IMR-90 (cell line): ENCODE data around the gene AWAT2. TPM values are rescaled to one million over a fixed set of nuclear protein-coding genes. Genes with fewer than 3 reads are reported as not detected.

ENCODE experiments used
- ATAC-seq: fragments of 200-7000 bp; cut with Tn5 transposase; 2 replicates; pipeline ENCODE4 v1.9.1; 2020; ENCODE audit warnings: low read depth, mild to moderate bottlenecking, moderate library complexity
- BruUV-seq: library from RNA; stranded (reverse); fragments of 400-500 nt; replicated peaks from 2 replicates; lab custom pipeline; 2021; lab: Mats Ljungman, UMichigan
- CTCF ChIA-PET: fragments of 300-600 bp; formaldehyde crosslinking; extraction: SDS; loops from one replicate; lab custom pipeline; 2021; ENCODE audit warnings: antibody characterized with exemption; lab: Yijun Ruan, JAX
- POLR2A ChIA-PET: fragments of 300-600 bp; sonication (Branson Sonifier 250); formaldehyde crosslinking; loops from one replicate; lab custom pipeline; 2022; ENCODE audit warnings: antibody characterized with exemption; ENCODE audit not compliant: unreplicated experiment; lab: Charles Lee
- DNase-seq: peaks from one replicate; pipeline ENCODE4 v3.0.0; 2013
- H2AFZ ChIP-seq: replicated peaks from 2 replicates; pipeline ENCODE3; 2013; ENCODE audit warnings: low read length, mild to moderate bottlenecking; ENCODE audit not compliant: poor library complexity
- H2AK5ac ChIP-seq: 2 replicates; pipeline ENCODE4 v1.6.1; 2013; ENCODE audit warnings: low read depth, low read length, inconsistent platforms
- H2AK9ac ChIP-seq: replicated peaks from 2 replicates; pipeline ENCODE3; 2013; ENCODE audit warnings: mild to moderate bottlenecking, low read depth, low read length, moderate library complexity; ENCODE audit not compliant: poor library complexity
- H2BK120ac ChIP-seq: 2 replicates; pipeline ENCODE4 v1.6.1; 2013; ENCODE audit warnings: low read depth, low read length, inconsistent platforms
- H2BK15ac ChIP-seq: 3 replicates; pipeline ENCODE4 v1.6.1; 2013; ENCODE audit warnings: low read depth, low read length, inconsistent platforms
- H2BK20ac ChIP-seq: 2 replicates; pipeline ENCODE4 v1.6.1; 2013; ENCODE audit warnings: low read depth, mild to moderate bottlenecking, inconsistent platforms, low read length, moderate library complexity
- H2BK5ac ChIP-seq: 2 replicates; pipeline ENCODE4 v1.6.1; 2013; ENCODE audit warnings: mild to moderate bottlenecking, low read depth, low read length, inconsistent platforms; ENCODE audit not compliant: poor library complexity, severe bottlenecking
- H3K14ac ChIP-seq: replicated peaks from 2 replicates; pipeline ENCODE4 v1.6.1; 2013; ENCODE audit warnings: low read depth, low read length, inconsistent platforms
- H3K18ac ChIP-seq: 2 replicates; pipeline ENCODE4 v1.6.1; 2013; ENCODE audit warnings: low read depth, low read length, control low read depth
- H3K23ac ChIP-seq: 2 replicates; pipeline ENCODE4 v1.6.1; 2013; ENCODE audit warnings: low read depth, low read length, inconsistent platforms
- H3K27ac ChIP-seq: 2 replicates; pipeline ENCODE4 v1.5.1; 2013; ENCODE audit warnings: mild to moderate bottlenecking, control low read depth, low read length; ENCODE audit not compliant: insufficient read depth
- H3K27me3 ChIP-seq: 2 replicates; pipeline ENCODE4 v1.6.1; 2013; ENCODE audit warnings: low read length; ENCODE audit not compliant: control insufficient read depth, insufficient read depth
- H3K36me3 ChIP-seq: 2 replicates; pipeline ENCODE4 v1.6.1; 2013; ENCODE audit warnings: low read length, mixed read lengths; ENCODE audit not compliant: control insufficient read depth, insufficient read depth
- H3K4ac ChIP-seq: 2 replicates; pipeline ENCODE4 v1.6.1; 2013; ENCODE audit warnings: low read depth, low read length, inconsistent platforms
- H3K4me1 ChIP-seq: 2 replicates; pipeline ENCODE4 v1.6.1; 2013; ENCODE audit warnings: low read length, mixed read lengths; ENCODE audit not compliant: control insufficient read depth, insufficient read depth
- H3K4me2 ChIP-seq: 2 replicates; pipeline ENCODE4 v1.6.1; 2013; ENCODE audit warnings: low read depth, mild to moderate bottlenecking, control low read depth, low read length, moderate library complexity
- H3K4me3 ChIP-seq: 2 replicates; pipeline ENCODE4 v1.5.1; 2013; ENCODE audit warnings: low read depth, mild to moderate bottlenecking, control low read depth, low read length, moderate library complexity; ENCODE audit not compliant: insufficient read depth
- H3K56ac ChIP-seq: 2 replicates; pipeline ENCODE4 v1.6.1; 2013; ENCODE audit warnings: low read length, inconsistent platforms; ENCODE audit not compliant: insufficient read depth; ENCODE audit errors: extremely low read depth
- H3K79me1 ChIP-seq, 2 experiments: 2 replicates each; pipeline ENCODE4 v1.6.1; 2013; ENCODE audit warnings: low read length in 2 of 2, inconsistent platforms in 1 of 2, low read depth in 1 of 2
- H3K9ac ChIP-seq: 2 replicates; pipeline ENCODE4 v1.6.1; 2013; ENCODE audit warnings: low read depth, low read length, control low read depth
- H3K9me1 ChIP-seq: 2 replicates; pipeline ENCODE4 v1.6.1; 2013; ENCODE audit warnings: low read length, inconsistent platforms; ENCODE audit not compliant: insufficient read depth
- H3K9me3 ChIP-seq: 2 replicates; pipeline ENCODE4 v1.6.1; 2013; ENCODE audit warnings: low read length; ENCODE audit not compliant: control insufficient read depth, insufficient read depth
- H4K20me1 ChIP-seq: 2 replicates; pipeline ENCODE4 v1.6.1; 2013; ENCODE audit warnings: low read length, inconsistent platforms; ENCODE audit not compliant: insufficient read depth
- H4K5ac ChIP-seq: 2 replicates; pipeline ENCODE4 v1.6.1; 2013; ENCODE audit warnings: mild to moderate bottlenecking, low read depth, low read length, control low read depth
- H4K8ac ChIP-seq, 2 experiments: 2 replicates each; pipeline ENCODE4 v1.6.1; 2013; ENCODE audit warnings: low read depth in 2 of 2, low read length in 2 of 2, control low read depth in 1 of 2, inconsistent platforms in 1 of 2
- H4K91ac ChIP-seq: 2 replicates; pipeline ENCODE4 v1.6.1; 2013; ENCODE audit warnings: low read depth, low read length, inconsistent platforms; ENCODE audit not compliant: insufficient read depth
- CHD1 ChIP-seq: IDR thresholded peaks from 2 replicates; pipeline ENCODE4 v1.6.1; 2012; ENCODE audit warnings: low read depth, low read length, improper control_type of control experiment
- CTCF ChIP-seq: conservative IDR thresholded peaks from 2 replicates; pipeline ENCODE4 v1.5.1; 2012; ENCODE audit warnings: mild to moderate bottlenecking, low read depth, low read length, improper control_type of control experiment
- MAFK ChIP-seq: IDR thresholded peaks from 2 replicates; pipeline ENCODE4 v1.6.1; 2012; ENCODE audit warnings: low read depth, low read length, improper control_type of control experiment
- POLR2A ChIP-seq: IDR thresholded peaks from 2 replicates; pipeline ENCODE4 v1.6.1; 2012; ENCODE audit warnings: mild to moderate bottlenecking, low read depth, low read length
- dilution Hi-C: fragments of 300-500 bp; cut with HindIII; formaldehyde crosslinking; loops from one replicate; pipeline ENCODE4 v1.14.3; 2018; ENCODE audit warnings: low sequenced_read_pairs; ENCODE audit not compliant: unreplicated experiment
- in situ Hi-C: fragments of 300-500 bp; cut with MboI; formaldehyde crosslinking; loops from 3 replicates; pipeline ENCODE4 v1.14.3; 2019; ENCODE audit warnings: low sequenced_read_pairs, inconsistent platforms, mixed read lengths
- intact Hi-C: fragments of 100-400 bp; cut with micrococcal nuclease; formaldehyde crosslinking; loops from 2 replicates; pipeline ENCODE4 v1.10.0; 2022
- polyA plus RNA-seq, 3 experiments: library from polyadenylated mRNA; depleted of rRNA; stranded (reverse); fragments of >200 nt; gene quantifications; 2 replicates each; pipeline ENCODE4 v1.2.3, GENCODE V29; 2012; ENCODE audit warnings: low replicate concordance in 1 of 3
- total RNA-seq: library from RNA; depleted of rRNA; stranded (reverse); fragments of >200 nt; gene quantifications from 2 replicates; pipeline ENCODE4 v1.2.3, GENCODE V29; 2012

The AWAT2 gene
- total and polyA plus RNA-seq, 2 of the 4 experiments (the other 2 are of a cell fraction): under 0.01 TPM; not detected in 1

- ATAC-seq: no peak
- Histone ChIP-seq H3K79me1 (no peaks in the 10 kb centered on the region), H4K5ac (no peak overlapping the region), H2AK5ac (no peak overlapping the region), H4K8ac (no peak overlapping the region), H3K56ac (no peak overlapping the region), H2BK15ac (no peak overlapping the region), H3K36me3 (no peaks in the 10 kb centered on the region), H2BK20ac (no peak overlapping the region), H4K20me1 (no peaks in the 10 kb centered on the region), H3K4me1 (peaks cover 2% of the 10 kb centered on the region; the same call in 1 of the 2 replicates), H3K9ac (no peak overlapping the region), H4K91ac (no peak overlapping the region), H2BK120ac (peak overlapping the region; percentile 46; the same call in 1 of the 2 replicates), H3K9me1 (no peaks in the 10 kb centered on the region), H2AFZ (no peak overlapping the region), H3K4ac (no peak overlapping the region), H2AK9ac (no peak overlapping the region), H3K14ac (no peak overlapping the region), H3K4me2 (no peak overlapping the region), H3K23ac (no peak overlapping the region), H3K18ac (no peak overlapping the region), H3K4me3 (no peak overlapping the region), H2BK5ac (no peak overlapping the region), H3K27ac (no peak overlapping the region), H3K27me3 (peaks cover 7% of the 10 kb centered on the region), H3K9me3 (no peaks in the 10 kb centered on the region)
- BruUV-seq: no TSS peak
- ChIA-PET CTCF (no interaction called here), POLR2A (no interaction called here)
- dilution Hi-C loops (no loop called here), in situ Hi-C loops (no loop called here), intact Hi-C loops (no loop called here)
- DNase-seq: peak; percentile 47
- no peak for TF ChIP-seq CTCF
- no peak for TF ChIP-seq CHD1
- peak; percentile 88 for TF ChIP-seq MAFK
- no peak for TF ChIP-seq POLR2A
Measured at GRCh38 chrX:70046978-70047377, 2.8 kb downstream of the AWAT2 start.
